Measurements from ENCODE around the gene RIN3. TPM values are rescaled to one million over a fixed set of nuclear protein-coding genes. Genes with fewer than 3 reads are reported as not detected.

RIN3 gene
- total and polyA plus RNA-seq, 4 donors = 5.0 to 15.6 (median 9.0) TPM

DNA sequence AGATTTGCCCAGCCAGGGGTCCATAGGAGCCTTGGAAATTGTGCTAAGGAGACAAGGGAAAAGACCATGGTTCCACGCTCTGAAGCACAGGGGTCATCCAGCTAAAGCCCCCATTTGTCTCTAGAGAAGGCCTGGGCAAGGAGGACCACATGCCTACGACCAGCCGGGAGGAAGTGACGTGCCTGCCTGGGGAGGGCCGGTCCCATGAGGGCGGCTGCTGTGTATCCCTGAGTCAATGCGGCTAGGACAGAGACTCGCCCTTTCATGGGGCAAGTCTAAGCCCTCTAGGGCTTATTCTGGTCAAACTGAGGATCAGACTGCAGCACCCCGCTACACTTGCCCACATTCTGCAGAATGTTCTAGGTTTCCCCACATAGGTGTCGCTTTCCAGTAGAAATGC, 20.6 kb upstream of the RIN3 start:
- H3K27ac ChIP-seq (ENCODE audit: low read depth in 1 of 2, low read length in 2 of 2) = no peak overlapping the region
- no peak for DNase-seq (ENCODE audit: low spot score)
- no peaks in the 10 kb centered on the region for H3K36me3 ChIP-seq (ENCODE audit: control insufficient read depth in 4 of 4, insufficient read depth in 3 of 4, low read depth in 1 of 4, low read length in 3 of 4)
- no peak overlapping the region for H3K9ac ChIP-seq (ENCODE audit: low read depth in 1 of 2, low read length in 2 of 2)
- no peaks in the 10 kb centered on the region for H3K27me3 ChIP-seq (ENCODE audit: control insufficient read depth in 4 of 4, insufficient read depth in 4 of 4, low read length in 3 of 4)
- WGBS = 93% methylated on average over 10 of the region's 10 CpGs
- no peak overlapping the region for H3K4me3 ChIP-seq (ENCODE audit: low read depth in 1 of 3, low read length in 3 of 3)
- TF ChIP-seq RAD21 (IDR thresholded peaks at IDR 0.05) (no peak), FOXA1 (IDR thresholded peaks at IDR 0.05) (no peak), RXRA (IDR thresholded peaks at IDR 0.05) (no peak), YY1 (IDR thresholded peaks at IDR 0.05) (no peak), CTCF (IDR thresholded peaks at IDR 0.05; ENCODE audit: low read depth, low read length, missing input control) (no peak), NR2F2 (IDR thresholded peaks at IDR 0.05) (no peak)
- TF ChIP-seq, protein P1, sequence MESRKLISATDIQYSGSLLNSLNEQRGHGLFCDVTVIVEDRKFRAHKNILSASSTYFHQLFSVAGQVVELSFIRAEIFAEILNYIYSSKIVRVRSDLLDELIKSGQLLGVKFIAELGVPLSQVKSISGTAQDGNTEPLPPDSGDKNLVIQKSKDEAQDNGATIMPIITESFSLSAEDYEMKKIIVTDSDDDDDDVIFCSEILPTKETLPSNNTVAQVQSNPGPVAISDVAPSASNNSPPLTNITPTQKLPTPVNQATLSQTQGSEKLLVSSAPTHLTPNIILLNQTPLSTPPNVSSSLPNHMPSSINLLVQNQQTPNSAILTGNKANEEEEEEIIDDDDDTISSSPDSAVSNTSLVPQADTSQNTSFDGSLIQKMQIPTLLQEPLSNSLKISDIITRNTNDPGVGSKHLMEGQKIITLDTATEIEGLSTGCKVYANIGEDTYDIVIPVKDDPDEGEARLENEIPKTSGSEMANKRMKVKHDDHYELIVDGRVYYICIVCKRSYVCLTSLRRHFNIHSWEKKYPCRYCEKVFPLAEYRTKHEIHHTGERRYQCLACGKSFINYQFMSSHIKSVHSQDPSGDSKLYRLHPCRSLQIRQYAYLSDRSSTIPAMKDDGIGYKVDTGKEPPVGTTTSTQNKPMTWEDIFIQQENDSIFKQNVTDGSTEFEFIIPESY (IDR thresholded peaks at IDR 0.05) = no peak
- TF ChIP-seq, protein P2, sequence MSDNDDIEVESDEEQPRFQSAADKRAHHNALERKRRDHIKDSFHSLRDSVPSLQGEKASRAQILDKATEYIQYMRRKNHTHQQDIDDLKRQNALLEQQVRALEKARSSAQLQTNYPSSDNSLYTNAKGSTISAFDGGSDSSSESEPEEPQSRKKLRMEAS (IDR thresholded peaks at IDR 0.05) = no peak
- TF ChIP-seq, protein P3, sequence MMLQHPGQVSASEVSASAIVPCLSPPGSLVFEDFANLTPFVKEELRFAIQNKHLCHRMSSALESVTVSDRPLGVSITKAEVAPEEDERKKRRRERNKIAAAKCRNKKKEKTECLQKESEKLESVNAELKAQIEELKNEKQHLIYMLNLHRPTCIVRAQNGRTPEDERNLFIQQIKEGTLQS (IDR thresholded peaks at IDR 0.05) = no peak
- no peaks in the 10 kb centered on the region for H3K4me1 ChIP-seq (ENCODE audit: control insufficient read depth in 4 of 4, insufficient read depth in 4 of 4, low read length in 3 of 4)
- H3K9me3 ChIP-seq (ENCODE audit: control insufficient read depth in 4 of 4, low read length in 3 of 4) = no peaks in the 10 kb centered on the region

DNA sequence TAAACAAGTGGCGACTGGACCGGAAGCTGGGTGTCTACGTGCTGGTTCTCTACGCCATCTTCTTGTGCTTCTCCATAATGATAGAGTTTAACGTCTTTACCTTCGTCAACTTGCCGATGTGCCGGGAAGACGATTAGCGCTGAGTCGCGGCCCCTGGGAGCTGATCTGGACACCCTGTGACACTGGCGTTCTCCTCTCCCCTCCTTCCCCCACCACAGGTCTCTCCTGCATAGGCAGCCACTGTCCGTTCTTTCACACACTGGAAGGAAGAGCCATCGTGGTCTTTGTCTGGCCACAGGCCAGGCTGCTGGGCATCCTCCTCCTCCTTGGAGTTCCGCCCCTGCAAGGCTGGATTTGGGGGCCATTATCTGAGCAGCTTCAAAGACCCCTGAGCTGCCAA, 20.1 kb upstream of the RIN3 start:
- H3K27ac ChIP-seq (ENCODE audit: low read depth in 1 of 2, low read length in 2 of 2) = no peak overlapping the region
- no peak overlapping the region for H3K4me3 ChIP-seq (ENCODE audit: low read depth in 1 of 3, low read length in 3 of 3)
- H3K27me3 ChIP-seq (ENCODE audit: control insufficient read depth in 4 of 4, insufficient read depth in 4 of 4, low read length in 3 of 4) = no peaks in the 10 kb centered on the region
- H3K36me3 ChIP-seq (ENCODE audit: control insufficient read depth in 4 of 4, insufficient read depth in 3 of 4, low read depth in 1 of 4, low read length in 3 of 4) = no peaks in the 10 kb centered on the region
- 90% methylated on average over 16 of the region's 16 CpGs for WGBS
- H3K9me3 ChIP-seq (ENCODE audit: control insufficient read depth in 4 of 4, low read length in 3 of 4) = no peaks in the 10 kb centered on the region
- TF ChIP-seq EGR1 (IDR thresholded peaks at IDR 0.05; ENCODE audit: low read depth in 2 of 2) (no peak), CTCF (IDR thresholded peaks at IDR 0.05; ENCODE audit: low read depth, low read length, missing input control) (no peak), TAF1 (conservative IDR thresholded peaks at IDR 0.05) (no peak), FOXA1 (IDR thresholded peaks at IDR 0.05) (no peak), HNF4G (IDR thresholded peaks at IDR 0.05) (no peak), GABPA (IDR thresholded peaks at IDR 0.05 in 1 of 2, conservative IDR thresholded peaks at IDR 0.05 in 1 of 2) (no peak), JUND (IDR thresholded peaks at IDR 0.05) (no peak), SP1 (IDR thresholded peaks at IDR 0.05) (no peak), RXRA (IDR thresholded peaks at IDR 0.05) (no peak), HNF4A (conservative IDR thresholded peaks at IDR 0.05) (no peak), YY1 (IDR thresholded peaks at IDR 0.05) (no peak)
- TF ChIP-seq, protein P3 (IDR thresholded peaks at IDR 0.05) = no peak
- TF ChIP-seq, protein P1 (IDR thresholded peaks at IDR 0.05) = no peak
- TF ChIP-seq, protein P2 (IDR thresholded peaks at IDR 0.05) = no peak
- H3K4me1 ChIP-seq (ENCODE audit: control insufficient read depth in 4 of 4, insufficient read depth in 4 of 4, low read length in 3 of 4) = no peaks in the 10 kb centered on the region
- no peak for DNase-seq (ENCODE audit: low spot score)
- H3K9ac ChIP-seq (ENCODE audit: low read depth in 1 of 2, low read length in 2 of 2) = no peak overlapping the region

All from liver (tissue), 9 donors.